Astrocyte (in vitro differentiated cells and primary cell): ENCODE data around the gene BEX3. TPM values are rescaled to one million over a fixed set of nuclear protein-coding genes. Genes with fewer than 3 reads are reported as not detected.

Source experiments
- DNase-seq: peaks from one replicate; pipeline ENCODE4 v3.0.0-alpha.2; 2010; ENCODE audit warnings: low read depth
- FAIRE-seq: peaks from 2 replicates; lab custom pipeline; 2011; peaks lifted over from hg19 to GRCh38; lab: Jason Lieb, UNC
- H2AFZ ChIP-seq: 2 replicates; pipeline ENCODE4 v1.6.0; 2012; ENCODE audit warnings: low read depth, low read length, inconsistent platforms
- H3K27ac ChIP-seq: 2 replicates; pipeline ENCODE4 v1.5.1; 2011; ENCODE audit warnings: low read depth, low read length, inconsistent platforms
- H3K27me3 ChIP-seq: 2 replicates; pipeline ENCODE4 v1.6.0; 2011; ENCODE audit warnings: low read length, inconsistent platforms; ENCODE audit not compliant: insufficient read depth
- H3K36me3 ChIP-seq: 2 replicates; pipeline ENCODE4 v1.5.1; 2011; ENCODE audit warnings: low read length, inconsistent platforms; ENCODE audit not compliant: insufficient read depth
- H3K4me1 ChIP-seq: 2 replicates; pipeline ENCODE4 v1.5.1; 2011; ENCODE audit warnings: low read length, inconsistent platforms; ENCODE audit not compliant: insufficient read depth
- H3K4me2 ChIP-seq: 2 replicates; pipeline ENCODE4 v1.6.0; 2012; ENCODE audit warnings: low read length, inconsistent platforms
- H3K4me3 ChIP-seq: 2 replicates; pipeline ENCODE4 v1.5.1; 2011; ENCODE audit warnings: low read depth, mild to moderate bottlenecking, low read length, inconsistent platforms; ENCODE audit not compliant: insufficient read depth
- H3K79me2 ChIP-seq: 2 replicates; pipeline ENCODE4 v1.6.0; 2012; ENCODE audit warnings: mild to moderate bottlenecking, low read length, inconsistent platforms; ENCODE audit not compliant: insufficient read depth
- H3K9ac ChIP-seq: 2 replicates; pipeline ENCODE4 v1.6.0; 2012; ENCODE audit warnings: mild to moderate bottlenecking, low read length, inconsistent platforms
- H3K9me3 ChIP-seq: 2 replicates; pipeline ENCODE4 v1.5.1; 2012; ENCODE audit warnings: low read depth, mild to moderate bottlenecking, low read length, inconsistent platforms; ENCODE audit not compliant: insufficient read depth
- H4K20me1 ChIP-seq: 2 replicates; pipeline ENCODE4 v1.6.0; 2012; ENCODE audit warnings: low read length, inconsistent platforms; ENCODE audit not compliant: insufficient read depth
- H3K27ac Mint-ChIP-seq: one replicate; pipeline ENCODE4 v1.8.0; 2021; ENCODE audit warnings: mild to moderate bottlenecking, mixed read lengths; ENCODE audit not compliant: unreplicated experiment
- H3K27me3 Mint-ChIP-seq: one replicate; pipeline ENCODE4 v1.8.0; 2021; ENCODE audit warnings: low read depth, mixed read lengths; ENCODE audit not compliant: unreplicated experiment
- H3K36me3 Mint-ChIP-seq: one replicate; pipeline ENCODE4 v1.8.0; 2021; ENCODE audit warnings: low read depth, mixed read lengths; ENCODE audit not compliant: unreplicated experiment
- H3K4me1 Mint-ChIP-seq: one replicate; pipeline ENCODE4 v1.8.0; 2021; ENCODE audit warnings: low read depth, mixed read lengths; ENCODE audit not compliant: unreplicated experiment
- H3K4me3 Mint-ChIP-seq: one replicate; pipeline ENCODE4 v1.8.0; 2021; ENCODE audit warnings: mild to moderate bottlenecking, moderate library complexity, mixed read lengths; ENCODE audit not compliant: unreplicated experiment
- H3K9me3 Mint-ChIP-seq: one replicate; pipeline ENCODE4 v1.8.0; 2021; ENCODE audit warnings: mild to moderate bottlenecking, mixed read lengths; ENCODE audit not compliant: unreplicated experiment
- EZH2 ChIP-seq: IDR thresholded peaks from 2 replicates; pipeline ENCODE4 v1.6.1; 2012; ENCODE audit warnings: mild to moderate bottlenecking, low read length, inconsistent platforms; ENCODE audit not compliant: insufficient read depth
- total RNA-seq: library from RNA; stranded (reverse); gene quantifications from 2 replicates; pipeline ENCODE4 v1.2.1, GENCODE V29; 2021
- TF ChIP-seq, protein P1 (sequence below): IDR thresholded peaks from 2 replicates; pipeline ENCODE4 v1.5.1; 2011; ENCODE audit warnings: low read depth, mild to moderate bottlenecking, inconsistent platforms, low read length, moderate library complexity; ENCODE audit not compliant: insufficient read depth

BEX3 gene
- total RNA-seq, 1 donor from 2014 or later: 241 TPM

DNA sequence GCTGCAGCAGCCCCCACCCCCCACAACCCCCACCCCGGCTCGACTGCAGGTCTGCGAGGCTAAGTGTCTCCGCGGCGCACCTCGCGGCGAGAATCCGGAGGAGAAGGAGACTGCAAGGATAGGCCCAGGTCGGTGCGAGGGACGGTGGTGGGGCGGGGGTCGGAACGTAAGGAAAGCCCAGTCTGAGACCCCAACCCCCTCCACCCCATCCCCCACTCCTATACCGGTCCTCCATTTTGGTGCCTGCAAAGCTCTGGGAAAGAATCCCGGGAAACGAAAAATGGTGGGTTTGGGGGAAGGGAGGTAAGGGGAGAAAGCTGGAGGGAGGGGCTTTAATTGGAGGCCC, 614 bp downstream of the BEX3 start:
- peak overlapping the region; percentile 68 for H3K27ac ChIP-seq
- H3K79me2 ChIP-seq: peaks cover 12% of the 10 kb centered on the region
- peak overlapping the region; percentile 91 for H3K4me2 ChIP-seq
- Mint-ChIP-seq H3K27ac (peak overlapping the region; percentile 81), H3K27me3 (no peaks in the 10 kb centered on the region), H3K36me3 (no peaks in the 10 kb centered on the region), H3K4me1 (peaks cover 4% of the 10 kb centered on the region), H3K9me3 (no peaks in the 10 kb centered on the region), H3K4me3 (peak overlapping the region; percentile 93)
- no peak overlapping the region for H2AFZ ChIP-seq
- TF ChIP-seq, protein P1, sequence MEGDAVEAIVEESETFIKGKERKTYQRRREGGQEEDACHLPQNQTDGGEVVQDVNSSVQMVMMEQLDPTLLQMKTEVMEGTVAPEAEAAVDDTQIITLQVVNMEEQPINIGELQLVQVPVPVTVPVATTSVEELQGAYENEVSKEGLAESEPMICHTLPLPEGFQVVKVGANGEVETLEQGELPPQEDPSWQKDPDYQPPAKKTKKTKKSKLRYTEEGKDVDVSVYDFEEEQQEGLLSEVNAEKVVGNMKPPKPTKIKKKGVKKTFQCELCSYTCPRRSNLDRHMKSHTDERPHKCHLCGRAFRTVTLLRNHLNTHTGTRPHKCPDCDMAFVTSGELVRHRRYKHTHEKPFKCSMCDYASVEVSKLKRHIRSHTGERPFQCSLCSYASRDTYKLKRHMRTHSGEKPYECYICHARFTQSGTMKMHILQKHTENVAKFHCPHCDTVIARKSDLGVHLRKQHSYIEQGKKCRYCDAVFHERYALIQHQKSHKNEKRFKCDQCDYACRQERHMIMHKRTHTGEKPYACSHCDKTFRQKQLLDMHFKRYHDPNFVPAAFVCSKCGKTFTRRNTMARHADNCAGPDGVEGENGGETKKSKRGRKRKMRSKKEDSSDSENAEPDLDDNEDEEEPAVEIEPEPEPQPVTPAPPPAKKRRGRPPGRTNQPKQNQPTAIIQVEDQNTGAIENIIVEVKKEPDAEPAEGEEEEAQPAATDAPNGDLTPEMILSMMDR: no peak
- no peak for TF ChIP-seq EZH2
- no peak for FAIRE-seq
- H4K20me1 ChIP-seq: no peaks in the 10 kb centered on the region
- H3K4me1 ChIP-seq: no peaks in the 10 kb centered on the region
- H3K27me3 ChIP-seq: no peaks in the 10 kb centered on the region
- no peaks in the 10 kb centered on the region for H3K36me3 ChIP-seq
- DNase-seq: peak; percentile 11
- H3K9ac ChIP-seq: peak overlapping the region; percentile 91
- H3K9me3 ChIP-seq: no peaks in the 10 kb centered on the region
- H3K4me3 ChIP-seq: peak overlapping the region; percentile 71

DNA sequence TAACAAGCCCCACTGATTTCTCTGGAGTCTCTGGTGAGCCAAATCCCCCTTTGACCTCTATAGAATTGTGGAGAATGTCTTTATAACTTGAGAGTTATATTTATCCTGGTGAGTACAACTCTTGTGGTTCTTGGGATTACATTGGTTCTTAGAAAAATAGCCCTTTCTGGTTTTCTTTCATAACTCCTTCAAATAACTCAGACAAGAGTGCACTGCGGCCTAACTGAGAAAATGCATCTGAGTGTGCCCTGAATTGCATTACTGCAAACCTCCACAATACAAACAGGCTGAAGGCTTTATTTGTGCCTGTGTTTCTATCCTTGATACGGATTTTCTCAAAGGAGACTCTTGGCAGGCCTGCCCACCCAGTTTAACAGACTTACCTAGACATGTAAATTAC, 2.7 kb downstream of the BEX3 start:
- no peaks in the 10 kb centered on the region for H3K9me3 Mint-ChIP-seq
- H4K20me1 ChIP-seq: no peaks in the 10 kb centered on the region
- FAIRE-seq (peak; percentile 17), DNase-seq (no peak)
- H3K27me3 ChIP-seq: no peaks in the 10 kb centered on the region
- H3K4me1 ChIP-seq: no peaks in the 10 kb centered on the region
- peak overlapping the region; percentile 15 for H3K4me2 ChIP-seq
- no peak overlapping the region for H3K27ac Mint-ChIP-seq
- H3K9ac ChIP-seq: no peak overlapping the region
- no peak overlapping the region for H2AFZ ChIP-seq
- H3K4me3 ChIP-seq: no peak overlapping the region
- no peaks in the 10 kb centered on the region for H3K36me3 ChIP-seq
- TF ChIP-seq EZH2: no peak
- TF ChIP-seq, protein P1: no peak
- peaks cover 3% of the 10 kb centered on the region for H3K4me1 Mint-ChIP-seq
- H3K79me2 ChIP-seq: peaks cover 12% of the 10 kb centered on the region
- no peaks in the 10 kb centered on the region for H3K27me3 Mint-ChIP-seq
- H3K36me3 Mint-ChIP-seq: no peaks in the 10 kb centered on the region
- H3K4me3 Mint-ChIP-seq: no peak overlapping the region
- no peaks in the 10 kb centered on the region for H3K9me3 ChIP-seq
- H3K27ac ChIP-seq: no peak overlapping the region

- Mint-ChIP-seq H3K27me3 (no peaks in the 10 kb centered on the region), H3K4me1 (peaks cover 3% of the 10 kb centered on the region), H3K36me3 (no peaks in the 10 kb centered on the region), H3K9me3 (no peaks in the 10 kb centered on the region), H3K4me3 (no peak overlapping the region), H3K27ac (no peak overlapping the region)
- Histone ChIP-seq H3K4me2 (no peak overlapping the region), H3K9me3 (no peaks in the 10 kb centered on the region), H3K79me2 (peaks cover 1% of the 10 kb centered on the region), H3K27ac (no peak overlapping the region), H3K9ac (no peak overlapping the region), H2AFZ (no peak overlapping the region), H3K27me3 (no peaks in the 10 kb centered on the region), H3K36me3 (no peaks in the 10 kb centered on the region), H3K4me3 (no peak overlapping the region), H4K20me1 (no peaks in the 10 kb centered on the region), H3K4me1 (no peaks in the 10 kb centered on the region)
- TF ChIP-seq, protein P1: no peak
- TF ChIP-seq EZH2: no peak
- DNase-seq (no peak), FAIRE-seq (peak; percentile 69)
These were observed 6.5 kb downstream of the BEX3 start for GRCh38 chrX:103382877-103383276.
